Thoracic aorta (tissue), 2 donors: ENCODE measurements around the gene CD80. TPM values are rescaled to one million over a fixed set of nuclear protein-coding genes. Genes with fewer than 3 reads are reported as not detected.
"Not testable (repeated sequence)": the region's sequence is repeated elsewhere in the genome, so short reads cannot be mapped to it uniquely, and the experiment has no call there.

ENCODE experiments used
- ATAC-seq: fragments of 150-250 bp; one replicate; pipeline ENCODE4 v1.8.0; 2017; ENCODE audit warnings: low read depth; ENCODE audit not compliant: insufficient number of reproducible peaks, low FRiP score
- DNase-seq: peaks from one replicate; pipeline ENCODE4 v3.0.0-alpha.2; 2020; ENCODE audit warnings: low spot score
- H3K27ac ChIP-seq, 2 donors: fragments of 200-600 bp; sonication (generic); 1 replicate in 1 of 2; 2 replicates in 1 of 2; pipeline ENCODE4 v1.5.1; 2016; ENCODE audit warnings: mild to moderate bottlenecking in 2 of 2, moderate library complexity in 2 of 2
- H3K27me3 ChIP-seq: fragments of 200-600 bp; sonication (generic); replicated peaks from 2 replicates; pipeline ENCODE4 v1.6.0; 2016; ENCODE audit warnings: mild to moderate bottlenecking; ENCODE audit not compliant: insufficient read depth
- H3K36me3 ChIP-seq: fragments of 200-600 bp; sonication (generic); one replicate; pipeline ENCODE4 v1.5.1; 2016
- H3K4me1 ChIP-seq, 2 donors: fragments of 200-600 bp; sonication (generic); 1 replicate in 1 of 2; 2 replicates in 1 of 2; pipeline versions ENCODE4 v1.5.1 to v1.6.0; 2016; ENCODE audit warnings: low read depth in 2 of 2, mild to moderate bottlenecking in 1 of 2; ENCODE audit not compliant: control insufficient read depth in 1 of 2
- H3K4me3 ChIP-seq: fragments of 200-600 bp; sonication (generic); 2 replicates; pipeline ENCODE4 v1.5.1; 2016; ENCODE audit warnings: mild to moderate bottlenecking
- H3K9me3 ChIP-seq: fragments of 200-600 bp; sonication (generic); 2 replicates; pipeline ENCODE4 v1.5.1; 2016
- total RNA-seq, 2 donors: library from RNA; depleted of rRNA; stranded (reverse); fragments of >200 nt; gene quantifications; one replicate each; pipeline versions ENCODE4 v1.1.0 to v1.2.3, GENCODE V29; 2016
- TF ChIP-seq, protein P1 (sequence below): fragments of 200-600 bp; sonication (generic); IDR thresholded peaks from one replicate; pipeline ENCODE4 v1.5.1; 2019; ENCODE audit warnings: antibody characterized with exemption

CD80 gene
- total RNA-seq, 2 donors from 2014 or later, result 0.14 TPM; not detected in 1

DNA sequence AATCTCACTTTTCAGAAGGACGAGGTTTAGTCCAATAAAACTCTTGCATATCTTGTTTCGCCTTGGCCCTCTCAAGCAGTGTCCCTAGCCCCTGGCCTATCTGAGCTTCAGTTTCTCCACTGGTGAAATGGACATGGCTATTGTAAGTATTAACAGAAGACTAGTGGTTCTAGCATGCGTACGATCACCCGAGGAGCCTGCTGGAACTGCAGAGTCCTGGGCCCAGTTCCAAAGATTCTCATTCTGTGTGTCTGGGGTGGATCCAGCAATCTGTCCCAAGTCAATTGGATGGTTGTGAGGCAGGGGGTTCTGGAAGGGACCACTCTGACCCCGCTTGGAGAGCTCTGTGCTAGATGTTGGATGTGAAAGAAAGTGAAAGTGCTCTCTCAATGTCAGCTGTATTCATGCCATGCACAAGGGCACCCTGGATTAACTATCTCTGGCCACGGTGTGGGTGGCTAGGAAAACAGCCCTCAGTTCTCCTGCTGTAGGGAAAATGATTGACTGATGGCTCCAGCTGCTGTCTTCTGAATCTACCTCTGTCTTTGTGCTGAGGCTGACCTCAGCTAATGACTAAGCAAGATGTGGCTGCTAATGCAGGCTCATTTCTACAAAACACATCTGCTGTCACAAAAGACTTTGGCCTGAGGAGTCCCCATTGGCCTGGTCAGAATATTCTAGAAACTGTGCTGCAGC, 36.4 kb upstream of the CD80 start:
- peak overlapping the region; percentile 58 for H3K4me3 ChIP-seq
- H3K27me3 ChIP-seq, result no peaks in the 10 kb centered on the region
- no peaks in the 10 kb centered on the region for H3K9me3 ChIP-seq
- H3K4me1 ChIP-seq, result peaks cover 0 to 4% of the 10 kb centered on the region in 2 donors
- H3K27ac ChIP-seq, result no peak overlapping the region
- ATAC-seq (no peak), DNase-seq (no peak)
- H3K36me3 ChIP-seq, result no peaks in the 10 kb centered on the region
- TF ChIP-seq, protein P1, sequence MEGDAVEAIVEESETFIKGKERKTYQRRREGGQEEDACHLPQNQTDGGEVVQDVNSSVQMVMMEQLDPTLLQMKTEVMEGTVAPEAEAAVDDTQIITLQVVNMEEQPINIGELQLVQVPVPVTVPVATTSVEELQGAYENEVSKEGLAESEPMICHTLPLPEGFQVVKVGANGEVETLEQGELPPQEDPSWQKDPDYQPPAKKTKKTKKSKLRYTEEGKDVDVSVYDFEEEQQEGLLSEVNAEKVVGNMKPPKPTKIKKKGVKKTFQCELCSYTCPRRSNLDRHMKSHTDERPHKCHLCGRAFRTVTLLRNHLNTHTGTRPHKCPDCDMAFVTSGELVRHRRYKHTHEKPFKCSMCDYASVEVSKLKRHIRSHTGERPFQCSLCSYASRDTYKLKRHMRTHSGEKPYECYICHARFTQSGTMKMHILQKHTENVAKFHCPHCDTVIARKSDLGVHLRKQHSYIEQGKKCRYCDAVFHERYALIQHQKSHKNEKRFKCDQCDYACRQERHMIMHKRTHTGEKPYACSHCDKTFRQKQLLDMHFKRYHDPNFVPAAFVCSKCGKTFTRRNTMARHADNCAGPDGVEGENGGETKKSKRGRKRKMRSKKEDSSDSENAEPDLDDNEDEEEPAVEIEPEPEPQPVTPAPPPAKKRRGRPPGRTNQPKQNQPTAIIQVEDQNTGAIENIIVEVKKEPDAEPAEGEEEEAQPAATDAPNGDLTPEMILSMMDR, result no peak

DNA sequence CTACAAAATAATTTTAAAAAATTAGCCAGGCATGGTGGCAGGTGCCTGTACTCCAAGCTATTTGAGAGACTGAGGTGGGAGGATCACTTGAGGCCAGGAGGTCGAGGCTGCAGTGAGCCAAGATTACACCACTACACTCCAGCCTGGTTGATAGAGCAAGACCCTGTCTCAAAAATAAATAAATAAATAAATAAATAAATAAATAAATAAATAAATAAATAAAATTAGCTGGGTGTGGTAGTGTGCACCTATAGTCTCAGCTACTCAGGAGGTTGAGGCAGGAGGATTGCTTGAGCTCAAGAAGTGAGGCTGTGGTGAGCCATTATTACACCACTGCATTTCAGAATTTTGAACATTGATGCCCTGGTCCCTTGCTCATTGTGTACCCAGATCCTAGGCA, 35.5 kb upstream of the CD80 start:
- DNase-seq, H3K27ac ChIP-seq, H3K36me3 ChIP-seq, ATAC-seq, H3K27me3 ChIP-seq, H3K4me1 ChIP-seq, H3K4me3 ChIP-seq, H3K9me3 ChIP-seq: not testable (repeated sequence)

DNA sequence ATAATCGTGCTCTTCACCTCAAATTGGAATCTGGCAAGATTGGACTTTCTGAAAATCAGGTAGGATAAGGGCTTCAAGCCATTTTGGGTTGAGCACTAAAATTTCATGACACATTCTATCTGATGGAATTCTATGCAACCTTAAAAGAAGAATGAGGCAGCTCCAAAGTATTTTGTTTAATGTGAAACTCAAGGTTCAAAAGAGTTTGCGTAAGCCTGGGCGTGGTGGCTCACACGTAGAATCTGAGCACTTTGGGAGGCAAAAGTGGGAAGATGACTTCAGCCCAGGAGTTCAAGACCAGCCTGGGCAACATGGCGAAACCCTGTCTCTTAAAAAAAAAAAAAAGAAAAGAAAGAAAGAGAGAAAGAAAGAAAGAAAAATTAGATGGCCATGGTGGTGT, 34.7 kb upstream of the CD80 start:
- DNase-seq, result no peak
- Histone ChIP-seq H3K4me1 (peaks cover 0 to 4% of the 10 kb centered on the region in 2 donors), H3K4me3 (no peak overlapping the region), H3K9me3 (no peaks in the 10 kb centered on the region), H3K27ac (no peak overlapping the region), H3K27me3 (no peaks in the 10 kb centered on the region), H3K36me3 (no peaks in the 10 kb centered on the region)
- no peak for ATAC-seq
- TF ChIP-seq, protein P1, result no peak

DNA sequence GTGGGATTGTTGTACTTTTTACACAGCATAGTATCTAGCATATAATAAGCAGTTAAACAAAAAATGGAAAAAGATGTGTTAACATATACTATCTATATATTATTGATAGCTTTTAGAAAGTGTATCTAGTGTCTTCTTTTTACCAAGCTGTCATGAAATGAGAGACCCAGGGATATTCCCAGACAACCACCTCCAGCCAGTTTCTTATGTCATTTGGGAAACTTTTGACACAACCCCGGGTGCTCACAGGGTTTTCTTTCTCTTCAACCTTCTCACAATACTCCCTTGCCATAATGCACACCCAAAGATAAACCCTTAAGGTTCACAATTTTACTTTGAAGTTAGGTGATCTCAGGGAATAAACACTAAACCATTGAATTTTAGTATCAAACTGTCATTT, 33.4 kb upstream of the CD80 start:
- no peaks in the 10 kb centered on the region for H3K9me3 ChIP-seq
- no peak for DNase-seq
- no peak for ATAC-seq
- H3K4me1 ChIP-seq, result peaks cover 0 to 4% of the 10 kb centered on the region in 2 donors
- no peak overlapping the region for H3K27ac ChIP-seq
- TF ChIP-seq, protein P1, result no peak
- H3K27me3 ChIP-seq, result no peaks in the 10 kb centered on the region
- H3K36me3 ChIP-seq, result no peaks in the 10 kb centered on the region
- H3K4me3 ChIP-seq, result no peak overlapping the region

DNA sequence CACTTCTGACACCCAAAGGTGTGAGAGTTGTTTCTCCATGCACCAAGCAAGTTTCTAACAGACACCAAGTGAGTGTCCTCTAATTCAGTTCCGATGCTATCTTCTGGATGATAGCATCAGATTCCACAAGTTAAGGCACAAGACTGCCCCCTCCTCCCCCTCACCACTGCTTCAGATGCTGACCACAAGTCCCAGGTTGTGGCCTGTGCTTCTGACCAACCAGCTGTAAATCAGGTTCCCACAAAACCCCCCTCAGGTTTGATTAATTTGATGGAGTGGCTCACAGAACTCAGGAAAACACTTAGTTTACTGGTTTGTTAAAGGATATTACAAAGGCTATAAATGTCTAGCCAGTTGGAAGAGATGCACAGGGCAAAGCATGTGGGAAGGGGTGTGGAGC, 31.3 kb upstream of the CD80 start:
- no peaks in the 10 kb centered on the region for H3K27me3 ChIP-seq
- no peak overlapping the region for H3K27ac ChIP-seq
- H3K36me3 ChIP-seq, result peaks cover 3% of the 10 kb centered on the region
- ATAC-seq, result no peak
- no peak for DNase-seq
- H3K4me1 ChIP-seq, result no peaks in the 10 kb centered on the region
- TF ChIP-seq, protein P1, result no peak
- H3K9me3 ChIP-seq, result no peaks in the 10 kb centered on the region
- no peak overlapping the region for H3K4me3 ChIP-seq
